ENCODE data around the gene MYO7A. TPM values are rescaled to one million over a fixed set of nuclear protein-coding genes. Genes with fewer than 3 reads are reported as not detected.

MYO7A gene
- total RNA-seq, 1 donor from 2014 or later = 0.23 TPM

- TF ChIP-seq CTCF (conservative IDR thresholded peaks at IDR 0.05; ENCODE audit: low read depth, low read length) = no peak
- H3K4me3 ChIP-seq (ENCODE audit: low read depth, low read length) = no peak overlapping the region
- DNase-seq (ENCODE audit: low read depth) = no peak
Observed at GRCh38 chr11:77135069-77135468, 7.0 kb downstream of the MYO7A start.

- no peak overlapping the region for H3K4me3 ChIP-seq (ENCODE audit: low read depth, low read length)
- TF ChIP-seq CTCF (conservative IDR thresholded peaks at IDR 0.05; ENCODE audit: low read depth, low read length) = no peak
- DNase-seq (ENCODE audit: low read depth) = no peak
Observed at GRCh38 chr11:77136074-77136473, 8.0 kb downstream of the MYO7A start.

- H3K4me3 ChIP-seq (ENCODE audit: low read depth, low read length) = no peak overlapping the region
- TF ChIP-seq CTCF (conservative IDR thresholded peaks at IDR 0.05; ENCODE audit: low read depth, low read length) = no peak
- no peak for DNase-seq (ENCODE audit: low read depth)
Observed at GRCh38 chr11:77136784-77137420, 8.9 kb downstream of the MYO7A start.

- no peak for DNase-seq (ENCODE audit: low read depth)
- no peak for TF ChIP-seq CTCF (conservative IDR thresholded peaks at IDR 0.05; ENCODE audit: low read depth, low read length)
- no peak overlapping the region for H3K4me3 ChIP-seq (ENCODE audit: low read depth, low read length)
Observed at GRCh38 chr11:77137421-77137820, 9.4 kb downstream of the MYO7A start.

- no peak for DNase-seq (ENCODE audit: low read depth)
- no peak for TF ChIP-seq CTCF (conservative IDR thresholded peaks at IDR 0.05; ENCODE audit: low read depth, low read length)
- no peak overlapping the region for H3K4me3 ChIP-seq (ENCODE audit: low read depth, low read length)
Observed at GRCh38 chr11:77138106-77138649, 10.1 kb downstream of the MYO7A start.

- no peak overlapping the region for H3K4me3 ChIP-seq (ENCODE audit: low read depth, low read length)
- no peak for DNase-seq (ENCODE audit: low read depth)
- TF ChIP-seq CTCF (conservative IDR thresholded peaks at IDR 0.05; ENCODE audit: low read depth, low read length) = no peak
Observed at GRCh38 chr11:77139201-77139600, 11.2 kb downstream of the MYO7A start.

Measured in epithelial cell of proximal tubule (primary cell).